Parathyroid adenoma (tissue), 2 donors: Measurements from ENCODE around the gene MYO18B.

Experiments used
- H2AFZ ChIP-seq: fragments of 300-600 bp; sonication (generic); one replicate; pipeline ENCODE4 v1.7.0; 2017; ENCODE audit warnings: antibody characterized with exemption, mild to moderate bottlenecking
- H3K27ac ChIP-seq: fragments of 300-600 bp; sonication (generic); one replicate; pipeline ENCODE4 v1.7.0; 2017
- H3K27me3 ChIP-seq: fragments of 300-600 bp; sonication (generic); one replicate; pipeline ENCODE4 v1.7.0; 2017; ENCODE audit warnings: low read length; ENCODE audit not compliant: control insufficient read depth, insufficient read depth
- H3K36me3 ChIP-seq: fragments of 300-600 bp; sonication (generic); one replicate; pipeline ENCODE4 v1.7.0; 2017; ENCODE audit warnings: low read length; ENCODE audit not compliant: control insufficient read depth, insufficient read depth
- H3K4me1 ChIP-seq: fragments of 300-600 bp; sonication (generic); one replicate; pipeline ENCODE4 v1.7.0; 2017; ENCODE audit warnings: control low read depth
- H3K4me2 ChIP-seq: fragments of 300-600 bp; sonication (generic); one replicate; pipeline ENCODE4 v1.7.0; 2017; ENCODE audit warnings: low read length
- H3K4me3 ChIP-seq: fragments of 300-600 bp; sonication (generic); one replicate; pipeline ENCODE4 v1.7.0; 2017; ENCODE audit warnings: low read depth, low read length
- H3K79me2 ChIP-seq: fragments of 300-600 bp; sonication (generic); one replicate; pipeline ENCODE4 v1.7.0; 2017; ENCODE audit warnings: control low read depth
- H3K9ac ChIP-seq: fragments of 300-600 bp; sonication (generic); one replicate; pipeline ENCODE4 v1.7.0; 2017; ENCODE audit warnings: mild to moderate bottlenecking
- H3K9me3 ChIP-seq: fragments of 300-600 bp; sonication (generic); one replicate; pipeline ENCODE4 v1.7.0; 2017; ENCODE audit warnings: low read length; ENCODE audit not compliant: control insufficient read depth
- CTCF ChIP-seq: fragments of 300-600 bp; sonication (generic); IDR thresholded peaks from one replicate; pipeline ENCODE4 v1.7.0; 2017; ENCODE audit warnings: antibody characterized with exemption, mild to moderate bottlenecking
- donor health status: primary hyperparathyroidism.

Gene MYO18B

GRCh38 chr22:25741692-25742626 lies at the start of gene MYO18B:
MYO18B (plus strand) TSS chr22:25742188; CDS start chr22:25761093, 18,905 bp downstream.
- H3K27me3 ChIP-seq: no peaks in the 10 kb centered on the region
- H3K9ac ChIP-seq: no peak within 1 kb of the TSS
- H3K4me1 ChIP-seq: no peaks in the 10 kb centered on the region
- no peaks in the 10 kb centered on the region for H3K79me2 ChIP-seq
- no peaks in the 10 kb centered on the region for H3K9me3 ChIP-seq
- H3K27ac ChIP-seq: no peak within 1 kb of the TSS
- no peak within 1 kb of the TSS for H3K4me2 ChIP-seq
- TF ChIP-seq CTCF: no peak
- H3K4me3 ChIP-seq: no peak within 1 kb of the TSS
- H2AFZ ChIP-seq: no peak within 1 kb of the TSS
- H3K36me3 ChIP-seq: no peaks in the 10 kb centered on the region

GRCh38 chr22:25692397-25693267 lies 49.4 kb upstream of the MYO18B start:
- Histone ChIP-seq H3K4me2 (no peak overlapping the region), H3K9me3 (no peaks in the 10 kb centered on the region), H3K4me1 (no peaks in the 10 kb centered on the region), H3K27me3 (no peaks in the 10 kb centered on the region), H3K4me3 (no peak overlapping the region), H3K36me3 (no peaks in the 10 kb centered on the region), H2AFZ (no peak overlapping the region), H3K27ac (no peak overlapping the region), H3K79me2 (no peaks in the 10 kb centered on the region), H3K9ac (no peak overlapping the region)
- no peak for TF ChIP-seq CTCF

GRCh38 chr22:25693268-25693565 lies 48.8 kb upstream of the MYO18B start:
- Histone ChIP-seq H3K4me1 (no peaks in the 10 kb centered on the region), H3K27me3 (no peaks in the 10 kb centered on the region), H3K36me3 (no peaks in the 10 kb centered on the region), H3K79me2 (no peaks in the 10 kb centered on the region), H2AFZ (no peak overlapping the region), H3K4me3 (no peak overlapping the region), H3K4me2 (no peak overlapping the region), H3K27ac (no peak overlapping the region), H3K9me3 (no peaks in the 10 kb centered on the region), H3K9ac (no peak overlapping the region)
- TF ChIP-seq CTCF: no peak

GRCh38 chr22:25694196-25694907 lies 47.6 kb upstream of the MYO18B start:
- H3K79me2 ChIP-seq: no peaks in the 10 kb centered on the region
- H3K4me3 ChIP-seq: no peak overlapping the region
- H3K36me3 ChIP-seq: no peaks in the 10 kb centered on the region
- no peak overlapping the region for H2AFZ ChIP-seq
- no peaks in the 10 kb centered on the region for H3K4me1 ChIP-seq
- H3K9ac ChIP-seq: no peak overlapping the region
- no peak for TF ChIP-seq CTCF
- H3K27ac ChIP-seq: no peak overlapping the region
- H3K9me3 ChIP-seq: no peaks in the 10 kb centered on the region
- H3K27me3 ChIP-seq: no peaks in the 10 kb centered on the region
- no peak overlapping the region for H3K4me2 ChIP-seq
